Small intestine (tissue), 7 donors: ENCODE results near the gene GOSR1. TPM values are rescaled to one million over a fixed set of nuclear protein-coding genes. Genes with fewer than 3 reads are reported as not detected.
"Not testable (repeated sequence)": the region's sequence is repeated elsewhere in the genome, so short reads cannot be mapped to it uniquely, and the experiment has no call there.

Experiments used
- DNase-seq, 2 donors: peaks; one replicate each; pipeline versions ENCODE4 v3.0.0 to v3.0.0-alpha.2; 2013
- FAIRE-seq: peaks from 2 replicates; lab custom pipeline; 2012; peaks lifted over from hg19 to GRCh38; lab: Jason Lieb, UNC
- H3K27ac ChIP-seq, 3 donors: one replicate each; pipeline ENCODE4 v1.5.1; 2013; ENCODE audit warnings: low read length in 2 of 3, mild to moderate bottlenecking in 2 of 3, control low read depth in 1 of 3, inconsistent platforms in 1 of 3, low read depth in 1 of 3, moderate library complexity in 1 of 3
- H3K27me3 ChIP-seq, 3 donors: one replicate each; pipeline ENCODE4 v1.6.1; 2013; ENCODE audit warnings: low read length in 3 of 3, inconsistent platforms in 1 of 3; ENCODE audit not compliant: control insufficient read depth in 3 of 3, insufficient read depth in 3 of 3
- H3K36me3 ChIP-seq, 3 donors: one replicate each; pipeline ENCODE4 v1.6.1; 2013; ENCODE audit warnings: low read length in 3 of 3, inconsistent platforms in 1 of 3, low read depth in 1 of 3, mild to moderate bottlenecking in 1 of 3, moderate library complexity in 1 of 3; ENCODE audit not compliant: control insufficient read depth in 3 of 3, insufficient read depth in 2 of 3
- H3K4me1 ChIP-seq, 3 donors: one replicate each; pipeline ENCODE4 v1.6.1; 2013; ENCODE audit warnings: low read length in 2 of 3, inconsistent platforms in 1 of 3, low read depth in 1 of 3, mild to moderate bottlenecking in 1 of 3, moderate library complexity in 1 of 3; ENCODE audit not compliant: control insufficient read depth in 3 of 3, insufficient read depth in 2 of 3
- H3K4me3 ChIP-seq, 3 donors: one replicate each; pipeline ENCODE4 v1.5.1; 2013; ENCODE audit warnings: low read length in 3 of 3, control low read depth in 1 of 3, inconsistent platforms in 1 of 3, low read depth in 1 of 3, mild to moderate bottlenecking in 1 of 3, moderate library complexity in 1 of 3
- H3K9me3 ChIP-seq, 2 donors: one replicate each; pipeline ENCODE4 v1.6.1; 2013; ENCODE audit warnings: low read depth in 1 of 2, low read length in 1 of 2; ENCODE audit not compliant: control insufficient read depth in 2 of 2, insufficient read depth in 1 of 2
- WGBS, 3 donors: extraction: QIAGEN DNeasy Blood & Tissue Kit; methylation state at CpG; one replicate each; pipeline ENCODE4 v1.1.7; 2013; 5-methylcytosine and 5-hydroxymethylcytosine counted together
- polyA plus RNA-seq, 4 donors: library from polyadenylated mRNA; stranded (reverse) in 3 of 4; unstranded in 1 of 4; fragments of 200-250 nt in 3 of 4; fragments of 120-200 nt in 1 of 4; gene quantifications; one replicate each; pipeline versions ENCODE4 v1.2.1 to v1.2.3, GENCODE V29; 2013
- donor health status: healthy with polysubstance abuse.
- donor health status: control.
- donor health status: control.
- donor health status: Bipolar disorder and iron deficiency.
- donor health status: healthy.

The GOSR1 gene
- polyA plus RNA-seq, 4 donors = 13.2 to 47.5 (median 18.6) TPM

- no peak overlapping the region for H3K4me3 ChIP-seq
- 72 to 89% (median 86%) methylated on average over 4 of the region's 4 CpGs for WGBS, 3 donors
- H3K36me3 ChIP-seq = peaks cover 4 to 30% (median 15%) of the 10 kb centered on the region in 3 donors
- H3K27ac ChIP-seq = no peak overlapping the region
- H3K27me3 ChIP-seq = no peaks in the 10 kb centered on the region
- H3K4me1 ChIP-seq = no peaks in the 10 kb centered on the region
- peaks cover 0 to 8% of the 10 kb centered on the region in 2 donors for H3K9me3 ChIP-seq
- no peak for DNase-seq
- no peak for FAIRE-seq
Measured at GRCh38 chr17:30449480-30449879, 27.7 kb upstream of the GOSR1 start.

GRCh38 chr17:30450125-30451027, 26.8 kb upstream of the GOSR1 start:
- FAIRE-seq = no peak
- WGBS, 3 donors = 88 to 91% (median 90%) methylated on average over 12 of the region's 12 CpGs
- Histone ChIP-seq H3K4me1 (no peaks in the 10 kb centered on the region), H3K4me3 (no peak overlapping the region), H3K36me3 (peaks cover 4 to 29% (median 17%) of the 10 kb centered on the region in 3 donors), H3K9me3 (peaks cover 0 to 8% of the 10 kb centered on the region in 2 donors), H3K27me3 (no peaks in the 10 kb centered on the region), H3K27ac (no peak overlapping the region)
- DNase-seq = no peak

DNA sequence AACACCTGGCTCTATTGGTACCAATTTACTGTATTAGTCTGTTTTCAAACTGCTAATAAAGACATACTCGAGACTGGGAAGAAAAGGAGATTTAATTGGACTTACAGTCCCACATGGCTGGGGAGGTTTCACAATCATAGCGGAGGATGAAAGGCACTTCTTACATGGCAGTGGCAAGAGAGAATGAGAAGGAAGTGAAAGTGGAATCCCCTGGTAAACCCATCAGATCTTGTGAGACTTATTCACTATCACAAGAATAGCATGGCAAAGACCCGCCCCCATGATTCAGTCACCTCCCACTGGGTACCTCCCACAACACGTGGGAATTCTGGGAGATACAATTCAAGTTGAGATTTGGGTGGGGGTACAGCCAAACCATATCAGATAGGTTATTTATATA, 22.6 kb upstream of the GOSR1 start:
- 90 to 92% (median 92%) methylated on average over 4 of the region's 4 CpGs for WGBS, 3 donors
- no peak overlapping the region for H3K4me3 ChIP-seq
- H3K9me3 ChIP-seq = peaks cover 0 to 8% of the 10 kb centered on the region in 2 donors
- peaks cover 2 to 35% (median 18%) of the 10 kb centered on the region in 3 donors for H3K36me3 ChIP-seq
- no peaks in the 10 kb centered on the region for H3K27me3 ChIP-seq
- H3K4me1 ChIP-seq = no peaks in the 10 kb centered on the region
- no peak for FAIRE-seq
- no peak for DNase-seq
- no peak overlapping the region for H3K27ac ChIP-seq

DNA sequence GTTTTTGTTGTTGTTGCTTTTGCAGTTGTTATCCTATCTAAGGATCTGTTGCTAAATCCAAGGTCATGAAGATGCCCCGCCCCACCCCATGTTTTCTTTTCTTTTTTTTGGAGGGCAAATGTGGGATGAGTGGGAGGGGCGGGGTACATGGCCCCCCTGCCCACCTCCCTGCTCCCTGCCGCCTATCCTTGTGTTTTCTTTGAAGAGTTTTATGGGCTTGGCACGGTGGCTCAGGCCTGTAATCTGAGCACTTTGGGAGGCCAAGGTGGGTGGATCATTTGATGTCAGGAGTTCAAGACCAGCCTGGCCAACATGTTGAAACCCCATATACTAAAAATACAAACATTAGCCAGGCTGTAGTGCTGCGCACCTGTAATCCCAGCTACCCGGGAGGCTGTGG, 18.8 kb upstream of the GOSR1 start:
- DNase-seq = no peak
- Histone ChIP-seq H3K27me3 (no peaks in the 10 kb centered on the region), H3K36me3 (peaks cover 2 to 24% (median 15%) of the 10 kb centered on the region in 3 donors), H3K4me1 (no peaks in the 10 kb centered on the region), H3K9me3 (peaks cover 0 to 6% of the 10 kb centered on the region in 2 donors), H3K27ac (no peak overlapping the region), H3K4me3 (no peak overlapping the region)
- no peak for FAIRE-seq
- 93 to 96% (median 96%) methylated on average over 6 of the region's 6 CpGs for WGBS, 3 donors

GRCh38 chr17:30458797-30459413, 18.3 kb upstream of the GOSR1 start:
- 91 to 94% (median 93%) methylated on average over 5 of the region's 5 CpGs for WGBS, 3 donors
- not testable (repeated sequence) for H3K9me3 ChIP-seq, DNase-seq, H3K27ac ChIP-seq, FAIRE-seq, H3K27me3 ChIP-seq, H3K4me3 ChIP-seq, H3K4me1 ChIP-seq
- peaks cover 0 to 19% (median 15%) of the 10 kb centered on the region in 3 donors for H3K36me3 ChIP-seq

GRCh38 chr17:30468465-30468864, 8.7 kb upstream of the GOSR1 start:
- Histone ChIP-seq H3K27me3 (no peaks in the 10 kb centered on the region), H3K4me1 (no peaks in the 10 kb centered on the region), H3K9me3 (no peaks in the 10 kb centered on the region), H3K27ac (no peak overlapping the region), H3K4me3 (no peak overlapping the region), H3K36me3 (peaks cover 0 to 6% (median 3%) of the 10 kb centered on the region in 3 donors)
- DNase-seq = no peak
- WGBS, 3 donors = 96 to 97% (median 97%) methylated on average over 2 of the region's 2 CpGs
- no peak for FAIRE-seq

- DNase-seq (no peak), FAIRE-seq (no peak)
- Histone ChIP-seq H3K27me3 (no peaks in the 10 kb centered on the region), H3K9me3 (no peaks in the 10 kb centered on the region), H3K27ac (no peak overlapping the region), H3K4me3 (no peak overlapping the region), H3K4me1 (no peaks in the 10 kb centered on the region), H3K36me3 (no peaks in the 10 kb centered on the region)
- WGBS, 3 donors = 67 to 76% (median 75%) methylated on average over 10 of the region's 10 CpGs
Measured at GRCh38 chr17:30472238-30472890, 4.8 kb upstream of the GOSR1 start.

DNA sequence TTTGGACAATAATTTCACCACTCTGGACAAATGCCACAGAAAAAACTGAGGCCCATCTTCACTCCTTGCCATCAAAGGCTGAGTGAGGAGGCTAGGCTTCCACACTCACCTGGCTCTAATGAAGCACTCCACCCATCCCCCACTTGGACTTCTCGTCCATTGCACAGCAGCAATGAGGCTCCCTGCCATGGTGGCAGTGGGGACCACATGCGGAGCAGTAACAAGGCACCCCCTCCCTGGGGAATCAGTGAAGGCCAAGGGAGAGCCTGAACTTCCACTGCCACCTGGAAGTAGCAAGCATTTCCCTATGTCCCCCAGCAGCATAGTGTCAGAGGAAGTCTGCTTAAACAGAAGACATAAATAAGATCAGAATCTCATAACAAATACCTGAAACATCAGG, 2.0 kb upstream of the GOSR1 start:
- no peak overlapping the region for H3K27ac ChIP-seq
- H3K27me3 ChIP-seq = no peaks in the 10 kb centered on the region
- H3K4me1 ChIP-seq = peaks cover 0 to 7% (median 0%) of the 10 kb centered on the region in 3 donors
- H3K4me3 ChIP-seq = no peak overlapping the region
- no peaks in the 10 kb centered on the region for H3K9me3 ChIP-seq
- peaks cover 0 to 5% (median 1%) of the 10 kb centered on the region in 3 donors for H3K36me3 ChIP-seq
- FAIRE-seq (no peak), DNase-seq (no peak)
- WGBS, 3 donors = 88 to 97% (median 90%) methylated on average over 2 of the region's 2 CpGs
